Measurements from ENCODE around the gene MSANTD2. TPM values are rescaled to one million over a fixed set of nuclear protein-coding genes. Genes with fewer than 3 reads are reported as not detected.
A peak's percentile ranks its signal among the peaks of the same experiment; 100 is the strongest.

The MSANTD2 gene
- total and polyA plus RNA-seq, 9 of the 15 experiments (the other 6 are each of a cell fraction or from before 2014, with no cell fraction given): 1.3 to 9.9 (median 5.3) TPM

- TF ChIP-seq ARID4B (CRISPR knock-in tag; IDR thresholded peaks at IDR 0.05): no peak
- TF ChIP-seq PKNOX1 (IDR thresholded peaks at IDR 0.05): peak; percentile 50; the same call in 1 of the 2 replicates
- TF ChIP-seq ATF3 (IDR thresholded peaks at IDR 0.05): peak; percentile 67
- no peak for TF ChIP-seq ATF3 (CRISPR knock-in tag; conservative IDR thresholded peaks at IDR 0.05)
- no peak for TF ChIP-seq ZBTB26 (CRISPR knock-in tag; IDR thresholded peaks at IDR 0.05)
- no peak for TF ChIP-seq HDGF (IDR thresholded peaks at IDR 0.05)
- no peak for TF ChIP-seq ZNF77 (CRISPR knock-in tag; IDR thresholded peaks at IDR 0.05)
- no peak for TF ChIP-seq PBX2 (CRISPR knock-in tag; IDR thresholded peaks at IDR 0.05; ENCODE audit: low read depth)
- peak; percentile 80 for TF ChIP-seq PBX2 (tag; conservative IDR thresholded peaks at IDR 0.05; ENCODE audit: low read depth)
- TF ChIP-seq ASH1L (IDR thresholded peaks at IDR 0.05; ENCODE audit: borderline replicate concordance, low read depth, partially characterized antibody): no peak
- TF ChIP-seq ZBTB11 (CRISPR knock-in tag; IDR thresholded peaks at IDR 0.05): no peak
These were observed 14.5 kb upstream of the MSANTD2 start (continued) for GRCh38 chr11:124814739-124815138.
